Activated CD4-positive, alpha-beta T cell treated with anti-CD3 and anti-CD28 coated beads, Interleukin-2, amount 50 U/mL, for 16 hours (primary cell): Measurements from ENCODE around the gene POLR3G.

Experiments
- DNase-seq: peaks from one replicate; pipeline ENCODE4 v3.0.0-alpha.2; 2020

Gene POLR3G

GRCh38 chr5:90504743-90505142 is 30.1 kb downstream of the POLR3G start:
- no peak for DNase-seq

GRCh38 chr5:90506221-90506620 is 31.6 kb downstream of the POLR3G start:
- no peak for DNase-seq

DNA sequence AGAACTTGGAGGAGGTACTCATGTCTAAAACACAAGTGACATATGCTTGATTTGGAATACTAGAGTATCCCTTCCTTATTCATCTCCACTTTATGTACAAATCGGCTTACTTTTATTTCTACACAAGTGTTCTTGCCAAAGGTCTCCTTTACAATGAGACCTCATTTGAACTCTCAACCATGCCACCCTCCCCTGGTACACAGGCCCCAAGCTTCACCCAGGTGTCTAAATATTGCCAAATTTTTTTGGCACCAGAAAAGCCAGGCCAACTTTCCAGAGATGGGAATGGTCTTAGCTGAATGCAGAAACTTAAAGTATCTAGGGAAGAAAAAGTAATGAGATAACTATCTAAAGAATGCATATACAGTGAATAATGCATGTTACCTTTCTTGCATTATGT is 35.8 kb downstream of the POLR3G start:
- no peak for DNase-seq

DNA sequence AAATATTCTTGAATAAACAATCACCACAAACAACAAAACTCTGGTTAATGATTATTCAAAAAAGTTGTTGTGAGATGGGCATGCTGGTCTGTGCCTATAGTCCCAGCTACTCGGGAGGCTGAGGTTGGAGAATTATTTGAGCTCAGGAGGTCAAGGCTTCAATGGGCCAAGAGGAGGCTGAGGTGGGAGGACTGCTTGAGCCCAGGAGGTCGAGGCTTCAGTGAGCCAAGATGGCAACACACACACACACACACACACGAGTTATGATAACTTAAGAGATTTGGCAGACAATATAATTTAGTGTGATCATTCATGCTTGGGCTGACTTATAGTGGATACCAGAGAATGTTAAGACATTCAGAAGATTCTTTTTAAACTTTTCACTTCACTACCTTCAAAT is 39.9 kb downstream of the POLR3G start:
- DNase-seq = no peak

GRCh38 chr5:90518661-90519060 is 44.0 kb downstream of the POLR3G start:
- DNase-seq = no peak

GRCh38 chr5:90519081-90519480 is 44.4 kb downstream of the POLR3G start:
- DNase-seq = no peak

DNA sequence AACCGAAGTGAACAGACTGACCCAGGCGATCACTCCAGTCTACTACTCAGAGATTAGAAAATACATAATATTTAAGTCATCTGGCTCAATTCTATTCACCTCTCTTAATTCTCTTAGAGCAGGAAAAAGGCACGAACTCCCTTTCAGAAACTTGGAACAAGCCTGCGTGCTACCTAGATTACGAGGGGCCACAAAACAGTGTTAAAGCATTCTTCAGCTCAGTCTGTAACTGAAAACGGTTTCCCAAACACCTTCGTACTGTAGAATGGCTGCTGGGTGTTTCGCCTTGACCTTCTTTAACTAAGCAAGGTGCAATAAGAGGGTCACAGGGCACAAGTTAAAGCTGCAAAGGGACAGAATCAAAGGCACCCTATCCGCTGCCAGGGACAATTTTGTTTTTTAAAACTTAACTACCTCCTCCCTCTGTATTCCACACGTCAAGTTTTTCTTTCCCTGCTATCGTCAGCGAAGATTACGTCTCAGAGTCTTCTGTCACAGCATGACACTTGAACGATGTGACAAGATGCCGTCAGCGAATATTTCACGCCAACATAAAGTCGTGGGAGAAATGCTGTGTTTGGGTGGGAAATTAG is 54.0 kb downstream of the POLR3G start:
- DNase-seq = no peak

GRCh38 chr5:90529194-90529938 is 54.7 kb downstream of the POLR3G start, which contains the start of gene LYSMD3:
Gene LYSMD3 (minus strand): TSS chr5:90529584. CDS start chr5:90525289, 4,295 bp downstream.
- DNase-seq = peak; percentile 98

DNA sequence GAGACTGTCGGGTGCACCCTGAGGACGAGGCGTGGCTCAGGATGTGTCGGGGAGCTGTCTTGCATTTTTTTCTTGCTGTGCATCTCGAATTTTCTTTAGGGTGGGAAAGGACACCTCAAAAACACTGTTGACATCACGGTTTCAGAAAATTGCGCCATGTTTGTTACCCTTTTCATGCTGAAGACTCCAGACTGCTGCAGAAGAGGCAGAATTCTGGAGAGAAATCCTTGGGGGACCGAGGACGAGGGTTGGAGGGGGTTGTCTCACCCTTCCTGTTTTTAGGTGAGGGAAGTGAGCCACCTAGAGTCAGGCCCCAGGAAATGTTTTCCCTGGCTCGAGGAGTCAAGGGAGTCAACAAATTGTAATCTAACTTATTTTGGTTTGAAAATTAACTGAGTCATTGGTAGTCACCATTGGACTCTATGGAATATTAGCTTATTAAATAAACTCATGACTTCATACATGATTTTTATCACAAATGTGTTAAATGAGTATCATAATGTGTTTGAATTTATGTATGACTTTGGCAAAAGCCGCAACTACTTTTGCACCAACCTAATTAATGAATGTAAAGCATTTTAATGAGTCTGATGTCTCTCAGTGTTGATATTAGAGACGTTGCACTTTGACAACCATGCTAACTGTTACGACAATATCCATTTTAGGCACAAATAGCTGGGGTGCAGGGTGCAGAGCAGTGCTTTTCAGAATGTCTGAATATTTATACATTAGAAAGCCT is 55.4 kb downstream of the POLR3G start:
- peak; percentile 70 for DNase-seq

DNA sequence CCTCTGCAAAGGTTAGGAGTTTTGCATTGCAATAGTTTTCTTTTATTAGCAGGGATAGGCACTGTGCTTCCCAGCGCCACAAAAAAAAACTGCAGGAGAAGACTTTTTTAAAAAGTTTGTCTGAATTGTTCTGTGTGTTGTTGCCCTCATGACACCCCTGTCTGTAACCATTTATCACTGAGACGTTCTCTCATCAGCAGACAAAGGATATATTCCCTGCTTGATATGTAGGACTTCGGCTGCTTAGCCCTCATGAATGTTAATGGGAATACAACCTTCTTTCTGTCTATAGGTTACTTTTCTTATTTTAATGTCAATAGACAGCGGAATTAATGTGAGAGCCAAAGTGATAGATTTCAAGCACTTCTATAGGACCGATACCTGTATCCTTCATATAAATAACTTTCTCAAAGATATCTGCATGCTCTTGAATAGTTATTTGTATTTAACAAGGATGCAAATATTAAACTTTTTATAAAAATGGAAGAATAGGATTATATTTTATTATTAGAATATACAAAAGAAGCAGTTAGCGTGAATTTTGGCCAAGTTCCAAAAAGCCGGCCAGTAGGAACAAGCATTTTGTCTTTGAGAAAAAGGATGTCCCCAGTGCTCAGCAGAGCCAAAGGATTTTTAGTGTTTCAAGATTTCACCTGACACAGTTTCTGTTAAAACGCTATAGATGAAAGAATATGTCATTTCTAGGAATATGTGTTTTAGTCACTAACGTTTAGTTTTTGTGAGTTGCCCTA is 56.2 kb downstream of the POLR3G start:
- DNase-seq = no peak

GRCh38 chr5:90533794-90534193 is 59.1 kb downstream of the POLR3G start:
- DNase-seq = no peak

DNA sequence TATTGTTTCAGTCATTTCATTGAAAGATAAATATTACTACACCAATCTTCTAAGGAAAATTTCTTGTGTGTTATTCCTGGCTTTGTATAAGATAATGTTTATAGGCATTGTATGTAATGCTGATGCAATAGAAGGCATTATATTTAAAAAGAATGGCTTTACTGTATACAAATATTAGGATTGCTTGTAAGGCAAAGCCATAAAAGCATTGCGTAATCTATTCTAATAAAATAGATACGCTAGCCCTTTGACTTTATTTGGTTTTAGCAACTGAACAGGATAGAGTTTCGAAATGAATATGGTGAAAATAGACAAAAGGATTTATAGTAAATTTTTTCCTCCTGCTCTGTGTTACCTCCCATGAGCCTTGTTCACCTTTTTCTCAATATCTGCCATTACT is 60.3 kb downstream of the POLR3G start:
- DNase-seq = no peak

GRCh38 chr5:90542827-90543519 is 68.3 kb downstream of the POLR3G start:
- no peak for DNase-seq

DNA sequence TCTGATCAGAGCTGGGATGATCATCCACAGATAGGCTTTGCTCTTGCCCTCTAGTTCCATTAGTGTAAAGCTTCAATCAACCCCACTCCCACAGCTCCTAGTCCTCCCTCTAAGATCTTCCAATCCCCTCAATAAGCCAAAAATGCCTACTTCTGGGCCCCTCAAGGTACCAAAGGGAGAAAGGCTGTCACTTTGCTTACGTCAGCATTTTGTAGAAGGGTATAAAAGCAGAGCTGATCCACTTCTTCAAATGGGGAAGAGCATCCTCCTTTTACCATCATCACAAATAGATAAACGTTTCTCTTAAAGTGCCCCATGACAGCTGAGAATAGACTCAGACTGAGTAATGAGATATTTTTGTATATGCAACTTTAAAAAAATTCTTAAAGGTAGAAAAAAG is 70.8 kb downstream of the POLR3G start:
- no peak for DNase-seq

DNA sequence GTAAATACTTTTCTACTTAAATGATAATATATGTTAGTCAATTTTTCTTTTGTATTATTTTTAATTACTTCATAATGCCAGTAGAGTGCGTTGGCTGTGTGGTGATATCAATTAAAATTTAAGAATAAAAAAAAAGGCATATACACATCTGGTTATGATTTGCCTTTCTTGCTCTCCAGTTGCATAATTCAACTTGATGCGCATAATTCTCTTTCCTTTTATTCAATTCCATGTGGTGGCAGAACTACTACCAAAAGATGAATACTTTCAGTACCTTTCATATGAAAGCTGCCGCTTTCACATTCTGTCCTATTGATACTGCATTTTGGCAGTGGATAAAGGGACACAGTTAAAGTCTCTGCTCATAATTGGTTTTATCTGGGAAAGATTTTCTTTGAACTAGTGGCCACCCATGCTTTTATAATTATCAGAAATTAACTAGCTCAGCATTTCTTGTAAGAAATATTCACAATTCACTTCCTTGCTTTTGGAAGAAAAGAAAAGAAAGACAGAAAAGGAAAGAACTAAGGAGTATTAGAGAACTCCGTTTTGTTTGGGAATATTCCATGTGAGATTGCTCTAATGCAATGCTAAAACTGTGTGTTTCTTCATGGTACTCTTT is 71.7 kb downstream of the POLR3G start:
- DNase-seq = no peak

- DNase-seq = no peak
These were observed 72.4 kb downstream of the POLR3G start for GRCh38 chr5:90547072-90547536.

DNA sequence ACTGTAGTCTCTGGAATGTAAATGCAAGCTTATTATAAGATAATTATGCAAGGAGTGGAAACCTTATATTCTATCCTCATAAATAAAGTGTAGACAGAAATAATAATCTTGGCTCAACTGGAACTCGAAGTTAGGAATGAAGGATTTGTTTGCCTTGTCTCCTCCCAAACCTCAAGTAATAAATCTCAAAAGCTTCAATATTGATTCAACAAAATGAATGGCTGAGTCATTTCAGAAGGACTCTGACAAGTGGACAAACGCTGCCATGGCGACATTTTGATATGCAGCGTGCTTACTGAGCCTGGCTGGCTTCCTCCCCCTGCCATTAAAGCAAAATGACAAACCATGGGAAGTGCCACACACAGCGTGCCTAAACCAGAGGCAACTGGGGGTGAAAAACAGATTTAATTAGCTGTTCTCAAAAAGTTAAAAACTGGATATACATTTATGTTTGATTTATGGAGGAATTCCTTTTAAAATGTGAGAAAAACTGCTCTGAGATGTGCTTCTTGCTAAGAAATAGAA is 73.5 kb downstream of the POLR3G start:
- DNase-seq = no peak

GRCh38 chr5:90549223-90549622 is 74.6 kb downstream of the POLR3G start:
- no peak for DNase-seq

DNA sequence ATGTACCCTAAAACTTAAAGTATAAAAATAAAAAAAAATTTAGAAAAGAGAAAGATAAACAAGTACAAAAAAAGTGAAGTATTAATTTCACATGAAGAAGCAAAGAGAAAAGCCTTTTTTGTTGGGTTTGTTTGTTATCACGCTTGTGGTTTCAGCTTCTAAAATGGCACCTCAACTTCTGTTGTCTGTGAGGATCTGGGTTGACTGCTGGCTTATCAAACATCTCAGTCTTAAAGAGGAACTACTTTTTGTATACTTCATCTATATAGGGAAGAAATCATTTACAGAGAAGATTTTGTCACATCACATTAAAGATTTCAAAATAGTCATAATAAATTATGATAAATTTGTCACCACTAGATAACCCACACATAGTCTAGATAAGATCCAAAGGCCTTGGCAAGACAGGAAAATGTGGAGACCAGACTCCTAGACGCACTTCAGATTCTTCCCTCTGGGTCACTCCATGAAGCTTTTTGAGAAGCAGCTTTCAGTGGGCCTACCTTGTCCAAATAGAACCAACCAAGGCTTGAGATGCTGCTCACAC is 75.1 kb downstream of the POLR3G start:
- no peak for DNase-seq

GRCh38 chr5:90550963-90551362 is 76.3 kb downstream of the POLR3G start:
- no peak for DNase-seq

GRCh38 chr5:90551376-90551775 is 76.7 kb downstream of the POLR3G start:
- DNase-seq = no peak
